ENCODE data around the gene CLSTN2.
A peak's percentile ranks its signal among the peaks of the same experiment; 100 is the strongest.

Gene CLSTN2

DNA sequence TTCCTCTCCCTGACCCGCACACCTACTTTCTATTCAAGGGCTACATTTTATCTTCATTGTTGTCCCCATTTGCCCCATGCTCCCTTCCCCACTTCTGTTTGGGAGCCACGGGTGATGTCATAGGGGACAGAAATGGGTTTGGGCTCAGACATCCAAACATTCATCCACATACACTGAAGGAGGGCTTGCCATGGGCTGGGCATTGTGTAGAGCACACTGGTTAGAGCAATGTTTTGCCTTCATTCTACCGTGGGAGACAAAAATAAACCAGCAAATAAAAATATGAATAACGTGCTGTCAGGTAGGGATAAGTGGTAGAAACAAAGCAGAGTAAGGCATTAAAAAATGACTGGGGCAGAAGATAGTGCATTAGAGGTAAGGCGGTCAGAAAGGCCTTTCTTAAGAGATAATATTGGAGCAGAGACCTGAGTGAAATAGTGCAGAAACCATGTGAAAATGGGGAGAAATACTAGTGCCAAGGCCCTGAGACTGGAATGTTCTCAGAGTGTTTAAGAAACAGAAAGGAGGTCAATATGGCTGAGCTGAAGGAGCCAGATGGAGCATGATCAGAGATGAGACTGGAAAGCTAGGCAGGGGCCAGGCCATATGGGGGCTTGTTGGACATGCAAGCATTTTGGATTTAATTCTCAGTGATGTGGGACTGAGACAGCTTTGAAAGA is 40.9 kb upstream of the CLSTN2 start:
- H3K9me3 ChIP-seq (ENCODE audit: insufficient read depth, low read depth, low read length) = no peaks in the 10 kb centered on the region
- no peak overlapping the region for H3K4me3 ChIP-seq (ENCODE audit: low read depth, low read length)
- H3K23ac ChIP-seq (ENCODE audit: low read length) = no peak overlapping the region
- H4K12ac ChIP-seq (ENCODE audit: low read depth, low read length) = no peak overlapping the region
- H2AFZ ChIP-seq (ENCODE audit: insufficient read depth, low read length, poor library complexity) = no peak overlapping the region
- peak overlapping the region; percentile 19 for H4K8ac ChIP-seq (ENCODE audit: low read depth, low read length)
- peak overlapping the region; percentile 28 for H4K91ac ChIP-seq (ENCODE audit: low read depth, low read length)
- H2AK5ac ChIP-seq (ENCODE audit: low read length) = no peak overlapping the region
- no peak overlapping the region for H3K9ac ChIP-seq (ENCODE audit: low read length)
- no peaks in the 10 kb centered on the region for H3K27me3 ChIP-seq (ENCODE audit: insufficient read depth, low read length)
- H3K27ac ChIP-seq (ENCODE audit: low read depth, low read length) = no peak overlapping the region
- no peaks in the 10 kb centered on the region for H3K36me3 ChIP-seq (ENCODE audit: control insufficient read depth in 1 of 2, insufficient read depth in 2 of 2, low read length in 2 of 2)
- DNase-seq = no peak
- peak overlapping the region; percentile 69 for H2BK120ac ChIP-seq (ENCODE audit: insufficient read depth, low read length, poor library complexity)
- H3K14ac ChIP-seq (ENCODE audit: low read length) = peak overlapping the region; percentile 51
- H2BK5ac ChIP-seq (ENCODE audit: low read depth, low read length, poor library complexity) = peak overlapping the region; percentile 7
- no peak overlapping the region for H3K4ac ChIP-seq (ENCODE audit: low read depth, low read length)
- no peak overlapping the region for H2BK12ac ChIP-seq (ENCODE audit: low read length)
- peaks cover 2 to 3% of the 10 kb centered on the region in 2 experiments for H3K4me1 ChIP-seq (ENCODE audit: control insufficient read depth in 1 of 2, insufficient read depth in 2 of 2, low read length in 2 of 2)
- H3K4me2 ChIP-seq (ENCODE audit: low read length) = no peak overlapping the region
- no peak overlapping the region for H3K18ac ChIP-seq (ENCODE audit: low read length)
- WGBS (ENCODE audit: extremely low coverage, insufficient coverage, insufficient read length) = no CpG with 5 or more reads among the region's 5 CpGs
- peaks cover 3% of the 10 kb centered on the region for H3K79me1 ChIP-seq (ENCODE audit: low read length)
- no peaks in the 10 kb centered on the region for H3K79me2 ChIP-seq (ENCODE audit: control insufficient read depth, insufficient read depth, low read length, poor library complexity)

DNA sequence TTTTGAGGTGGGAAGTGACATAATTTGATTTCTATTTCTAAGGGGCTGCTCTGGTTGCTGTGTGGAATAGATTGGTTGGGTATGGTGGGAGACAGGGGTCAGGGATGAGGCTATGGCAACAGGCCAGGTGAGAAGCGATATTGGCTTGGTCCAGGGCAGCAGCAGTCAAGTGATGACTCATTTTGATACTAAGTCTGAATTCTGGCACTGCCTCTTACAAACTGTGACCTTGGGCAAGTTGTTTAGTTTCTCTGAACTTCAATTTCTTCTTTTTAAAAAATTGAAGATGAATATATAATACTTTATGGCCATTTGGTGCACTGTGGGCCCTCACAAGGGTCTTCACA is 40.4 kb upstream of the CLSTN2 start:
- Histone ChIP-seq H3K4me1 (ENCODE audit: control insufficient read depth in 1 of 2, insufficient read depth in 2 of 2, low read length in 2 of 2) (peaks cover 2 to 3% of the 10 kb centered on the region in 2 experiments), H3K23ac (ENCODE audit: low read length) (no peak overlapping the region), H3K18ac (ENCODE audit: low read length) (no peak overlapping the region), H2BK12ac (ENCODE audit: low read length) (no peak overlapping the region), H3K4me3 (ENCODE audit: low read depth, low read length) (no peak overlapping the region), H3K79me1 (ENCODE audit: low read length) (peaks cover 3% of the 10 kb centered on the region), H3K27me3 (ENCODE audit: insufficient read depth, low read length) (no peaks in the 10 kb centered on the region), H2AK5ac (ENCODE audit: low read length) (no peak overlapping the region), H3K27ac (ENCODE audit: low read depth, low read length) (no peak overlapping the region), H4K12ac (ENCODE audit: low read depth, low read length) (no peak overlapping the region), H3K36me3 (ENCODE audit: control insufficient read depth in 1 of 2, insufficient read depth in 2 of 2, low read length in 2 of 2) (no peaks in the 10 kb centered on the region), H3K9me3 (ENCODE audit: insufficient read depth, low read depth, low read length) (no peaks in the 10 kb centered on the region), H4K8ac (ENCODE audit: low read depth, low read length) (no peak overlapping the region), H3K14ac (ENCODE audit: low read length) (no peak overlapping the region), H3K9ac (ENCODE audit: low read length) (no peak overlapping the region), H3K79me2 (ENCODE audit: control insufficient read depth, insufficient read depth, low read length, poor library complexity) (no peaks in the 10 kb centered on the region), H4K91ac (ENCODE audit: low read depth, low read length) (no peak overlapping the region), H3K4ac (ENCODE audit: low read depth, low read length) (no peak overlapping the region), H2BK120ac (ENCODE audit: insufficient read depth, low read length, poor library complexity) (no peak overlapping the region), H3K4me2 (ENCODE audit: low read length) (no peak overlapping the region), H2AFZ (ENCODE audit: insufficient read depth, low read length, poor library complexity) (no peak overlapping the region), H2BK5ac (ENCODE audit: low read depth, low read length, poor library complexity) (no peak overlapping the region)
- DNase-seq = no peak
- WGBS (ENCODE audit: extremely low coverage, insufficient coverage, insufficient read length) = no CpG with 5 or more reads among the region's 1 CpG

DNA sequence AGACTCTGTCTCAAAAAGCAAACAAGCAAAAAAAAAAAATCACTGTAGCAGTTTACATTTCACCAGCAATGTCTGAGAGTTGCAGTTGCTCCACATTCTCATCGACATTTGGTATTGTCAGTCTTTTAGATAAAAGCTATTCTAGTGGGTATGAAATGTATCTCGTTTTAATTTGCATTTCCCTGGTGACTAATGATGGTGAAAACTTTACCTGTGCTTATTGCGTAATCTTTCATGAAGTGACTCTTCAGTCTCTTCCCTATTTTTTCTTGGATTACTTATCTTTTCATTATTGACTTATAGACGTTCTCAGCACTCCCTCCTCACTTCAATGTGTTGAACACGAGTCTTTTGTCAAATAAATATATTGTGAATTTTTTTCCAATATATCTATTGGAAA is 37.2 kb upstream of the CLSTN2 start:
- no peak overlapping the region for H2AFZ ChIP-seq (ENCODE audit: insufficient read depth, low read length, poor library complexity)

GRCh38 chr3:139906418-139906817 is 28.6 kb upstream of the CLSTN2 start:
- Histone ChIP-seq H3K79me2 (ENCODE audit: control insufficient read depth, insufficient read depth, low read length, poor library complexity) (no peaks in the 10 kb centered on the region), H3K27me3 (ENCODE audit: insufficient read depth, low read length) (no peaks in the 10 kb centered on the region), H3K23ac (ENCODE audit: low read length) (no peak overlapping the region), H2AK5ac (ENCODE audit: low read length) (no peak overlapping the region), H2BK12ac (ENCODE audit: low read length) (peak overlapping the region; percentile 47), H3K4me1 (ENCODE audit: control insufficient read depth in 1 of 2, insufficient read depth in 2 of 2, low read length in 2 of 2) (peaks cover 2 to 11% of the 10 kb centered on the region in 2 experiments), H3K4ac (ENCODE audit: low read depth, low read length) (no peak overlapping the region), H3K18ac (ENCODE audit: low read length) (no peak overlapping the region), H3K9me3 (ENCODE audit: insufficient read depth, low read depth, low read length) (peaks cover 3% of the 10 kb centered on the region), H3K27ac (ENCODE audit: low read depth, low read length) (peak overlapping the region; percentile 8), H3K79me1 (ENCODE audit: low read length) (peaks cover 2% of the 10 kb centered on the region), H3K4me3 (ENCODE audit: low read depth, low read length) (no peak overlapping the region), H3K14ac (ENCODE audit: low read length) (no peak overlapping the region), H4K8ac (ENCODE audit: low read depth, low read length) (no peak overlapping the region), H3K9ac (ENCODE audit: low read length) (no peak overlapping the region), H4K91ac (ENCODE audit: low read depth, low read length) (no peak overlapping the region), H2BK120ac (ENCODE audit: insufficient read depth, low read length, poor library complexity) (no peak overlapping the region), H2AFZ (ENCODE audit: insufficient read depth, low read length, poor library complexity) (no peak overlapping the region), H4K12ac (ENCODE audit: low read depth, low read length) (no peak overlapping the region), H3K4me2 (ENCODE audit: low read length) (no peak overlapping the region), H2BK5ac (ENCODE audit: low read depth, low read length, poor library complexity) (no peak overlapping the region), H3K36me3 (ENCODE audit: control insufficient read depth in 1 of 2, insufficient read depth in 2 of 2, low read length in 2 of 2) (no peaks in the 10 kb centered on the region)
- no CpG with 5 or more reads among the region's 1 CpG for WGBS (ENCODE audit: extremely low coverage, insufficient coverage, insufficient read length)
- DNase-seq = peak; percentile 22 to 65

More for the DNA sequence above, 37.2 kb upstream of the CLSTN2 start:
- no peak overlapping the region for H3K23ac ChIP-seq (ENCODE audit: low read length)
- H4K12ac ChIP-seq (ENCODE audit: low read depth, low read length) = no peak overlapping the region
- H2BK12ac ChIP-seq (ENCODE audit: low read length) = no peak overlapping the region
- H3K18ac ChIP-seq (ENCODE audit: low read length) = no peak overlapping the region
- no peak overlapping the region for H2BK120ac ChIP-seq (ENCODE audit: insufficient read depth, low read length, poor library complexity)
- no peak overlapping the region for H3K4ac ChIP-seq (ENCODE audit: low read depth, low read length)
- no peaks in the 10 kb centered on the region for H3K9me3 ChIP-seq (ENCODE audit: insufficient read depth, low read depth, low read length)
- H3K79me1 ChIP-seq (ENCODE audit: low read length) = peaks cover 3% of the 10 kb centered on the region
- H4K91ac ChIP-seq (ENCODE audit: low read depth, low read length) = no peak overlapping the region
- no peak overlapping the region for H2BK5ac ChIP-seq (ENCODE audit: low read depth, low read length, poor library complexity)
- no peaks in the 10 kb centered on the region for H3K79me2 ChIP-seq (ENCODE audit: control insufficient read depth, insufficient read depth, low read length, poor library complexity)
- no CpG with 5 or more reads among the region's 5 CpGs for WGBS (ENCODE audit: extremely low coverage, insufficient coverage, insufficient read length)
- H3K36me3 ChIP-seq (ENCODE audit: control insufficient read depth in 1 of 2, insufficient read depth in 2 of 2, low read length in 2 of 2) = no peaks in the 10 kb centered on the region
- peak in 1 of 2 donors; percentile 27 for DNase-seq
- no peak overlapping the region for H2AK5ac ChIP-seq (ENCODE audit: low read length)
- no peaks in the 10 kb centered on the region for H3K27me3 ChIP-seq (ENCODE audit: insufficient read depth, low read length)
- H3K4me2 ChIP-seq (ENCODE audit: low read length) = no peak overlapping the region
- H3K4me1 ChIP-seq (ENCODE audit: control insufficient read depth in 1 of 2, insufficient read depth in 2 of 2, low read length in 2 of 2) = peaks cover 2 to 3% of the 10 kb centered on the region in 2 experiments
- H3K9ac ChIP-seq (ENCODE audit: low read length) = no peak overlapping the region
- no peak overlapping the region for H3K4me3 ChIP-seq (ENCODE audit: low read depth, low read length)
- no peak overlapping the region for H3K27ac ChIP-seq (ENCODE audit: low read depth, low read length)
- no peak overlapping the region for H4K8ac ChIP-seq (ENCODE audit: low read depth, low read length)
- no peak overlapping the region for H3K14ac ChIP-seq (ENCODE audit: low read length)
